PFSK-1 (cell line): ENCODE results near the gene LRP6.

Experiments used
- POLR2AphosphoS5 ChIP-seq: IDR thresholded peaks from 2 replicates; pipeline ENCODE4 v1.6.1; 2012; ENCODE audit warnings: low read depth, mild to moderate bottlenecking, control low read depth, low read length, moderate library complexity
- REST ChIP-seq, 2 experiments: IDR thresholded peaks; 2 replicates each; pipeline versions ENCODE4 v1.6.1 to v1.8.0; 2011 to 2012; ENCODE audit warnings: low read depth in 2 of 2, low read length in 2 of 2, control low read depth in 1 of 2, inconsistent platforms in 1 of 2, mild to moderate bottlenecking in 1 of 2, moderate library complexity in 1 of 2; ENCODE audit not compliant: insufficient read depth in 1 of 2
- SIN3A ChIP-seq: IDR thresholded peaks from 2 replicates; pipeline ENCODE4 v1.6.1; 2012; ENCODE audit warnings: mild to moderate bottlenecking, low read length, moderate library complexity, borderline replicate concordance; ENCODE audit not compliant: insufficient read depth
- TAF1 ChIP-seq: IDR thresholded peaks from 2 replicates; pipeline ENCODE4 v1.6.1; 2012; ENCODE audit warnings: low read length, control low read depth, borderline replicate concordance; ENCODE audit not compliant: insufficient read depth

DNA sequence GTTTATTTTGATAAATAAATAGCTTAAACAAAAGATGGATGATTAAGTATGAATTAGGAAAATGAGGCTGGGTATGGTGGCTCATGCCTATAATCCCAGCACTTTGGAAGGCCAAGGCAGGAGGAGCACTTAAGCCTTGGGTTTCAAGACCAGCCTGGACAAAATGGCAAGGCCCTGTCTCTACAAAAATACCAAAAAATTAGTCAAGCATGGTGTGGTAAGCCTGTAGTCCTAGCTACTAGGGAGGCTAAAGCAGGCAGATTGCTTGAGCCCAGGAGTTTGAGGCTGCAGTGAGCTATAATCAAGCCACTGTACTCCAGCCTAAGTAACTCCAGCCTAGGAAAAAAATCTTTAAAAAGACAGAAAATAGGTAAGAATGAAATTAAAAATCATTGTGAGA is 100.1 kb downstream of the LRP6 start:
- TF ChIP-seq SIN3A: no peak
- no peak for TF ChIP-seq REST (IDR thresholded peaks at IDR 0.05; ENCODE audit: insufficient read depth in 1 of 2, low read depth in 2 of 2, low read length in 2 of 2)
- TF ChIP-seq POLR2AphosphoS5: no peak
- no peak for TF ChIP-seq TAF1
